Left cardiac atrium (tissue), 4 donors: ENCODE data around the gene KIF21B. TPM values are rescaled to one million over a fixed set of nuclear protein-coding genes. Genes with fewer than 3 reads are reported as not detected.

ENCODE experiments used
- ATAC-seq, 2 donors: fragments of 200-7000 bp; cut with Tn5 transposase; one replicate each; pipeline ENCODE4 v1.9.1; 2020; ENCODE audit warnings: mild to moderate bottlenecking in 2 of 2, moderate library complexity in 2 of 2
- DNase-seq: peaks from one replicate; pipeline ENCODE4 v3.0.0-alpha.2; 2020
- intact Hi-C, 2 donors: fragments of 100-400 bp; cut with DNase I; formaldehyde crosslinking; loops; one replicate each; pipeline versions ENCODE4 v1.14.1 to v1.15.1; 2022 to 2023
- total RNA-seq, 2 donors: library from RNA; stranded (reverse); fragmentation: NEBNext Ultra II Directional; extraction: Animal tissue kit (Norgen Biotek cat#: 25700); gene quantifications; one replicate each; pipeline ENCODE4 v1.2.1, GENCODE V29; 2021
- donor health status: DM: no; HTN: yes; CAD: no.
- donor health status: DM: no; HTN: yes; CAD: no; lungs with severe emphysema.
- donor health status: DM: yes; HTN: yes; CAD: no.
- donor health status: Dilated cardiomyopathy.

KIF21B gene
- total RNA-seq, 2 donors from 2014 or later: 0.94 to 1.0 TPM

GRCh38 chr1:201021630-201022492 is 1.7 kb downstream of the KIF21B start:
- intact Hi-C loops: no loop called here
- ATAC-seq: no peak
- DNase-seq: no peak

- no peak for DNase-seq
- ATAC-seq: no peak
- intact Hi-C loops: no loop called here
These were observed 2.5 kb downstream of the KIF21B start for GRCh38 chr1:201020721-201021629.

- no peak for DNase-seq
- no peak for ATAC-seq
- intact Hi-C loops: no loop called here
These were observed 3.4 kb downstream of the KIF21B start for GRCh38 chr1:201020040-201020591.

GRCh38 chr1:201019321-201019977 is 4.1 kb downstream of the KIF21B start:
- ATAC-seq: peak; percentile 20 to 36
- intact Hi-C loops: no loop called here
- peak; percentile 42 for DNase-seq

- intact Hi-C loops: no loop called here
- ATAC-seq (no peak), DNase-seq (no peak)
These were observed 5.7 kb downstream of the KIF21B start for GRCh38 chr1:201017828-201018163.

GRCh38 chr1:201016943-201017827 is 6.3 kb downstream of the KIF21B start:
- intact Hi-C loops: no loop called here
- no peak for DNase-seq
- peak in 1 of 2 donors; percentile 21 for ATAC-seq

- intact Hi-C loops: no loop called here
- ATAC-seq (no peak), DNase-seq (peak; percentile 42)
These were observed 7.3 kb downstream of the KIF21B start for GRCh38 chr1:201016211-201016651.

GRCh38 chr1:201015551-201016091 is 7.9 kb downstream of the KIF21B start:
- no peak for DNase-seq
- peak; percentile 14 to 53 for ATAC-seq
- intact Hi-C loops: no loop called here

- DNase-seq (no peak), ATAC-seq (no peak)
- intact Hi-C loops: no loop called here
These were observed 8.7 kb downstream of the KIF21B start for GRCh38 chr1:201014816-201015200.

GRCh38 chr1:201013991-201014815 is 9.3 kb downstream of the KIF21B start:
- intact Hi-C loops: no loop called here

GRCh38 chr1:201013031-201013485 is 10.5 kb downstream of the KIF21B start:
- intact Hi-C loops: no loop called here
- DNase-seq: no peak
- no peak for ATAC-seq

More at GRCh38 chr1:201013991-201014815, 9.3 kb downstream of the KIF21B start:
- ATAC-seq: peak in 1 of 2 donors; percentile 14
- no peak for DNase-seq

GRCh38 chr1:201011616-201012015 is 11.9 kb downstream of the KIF21B start:
- no peak for DNase-seq
- intact Hi-C loops: no loop called here
- ATAC-seq: no peak

- DNase-seq (no peak), ATAC-seq (no peak)
- intact Hi-C loops: no loop called here
These were observed 13.4 kb downstream of the KIF21B start for GRCh38 chr1:201009962-201010645.

GRCh38 chr1:201008666-201009360 is 14.7 kb downstream of the KIF21B start:
- no peak for ATAC-seq
- intact Hi-C loops: no loop called here
- DNase-seq: no peak

GRCh38 chr1:201007481-201007880 is 16.0 kb downstream of the KIF21B start:
- DNase-seq: no peak
- ATAC-seq: no peak
- intact Hi-C loops: no loop called here

- DNase-seq (no peak), ATAC-seq (no peak)
- intact Hi-C loops: no loop called here
These were observed 17.1 kb downstream of the KIF21B start for GRCh38 chr1:201006450-201006849.
